Stimulated activated CD4-positive, alpha-beta T cell treated with anti-CD3 and anti-CD28 coated beads, Interleukin-2, amount 100 ng/mL, for 24 hours (primary cell): Measurements from ENCODE around the gene S100Z.
"Not testable (repeated sequence)": the region's sequence is repeated elsewhere in the genome, so short reads cannot be mapped to it uniquely, and the experiment has no call there.

Experiments
- DNase-seq, 2 donors: peaks; one replicate each; pipeline ENCODE4 v3.0.0-alpha.2; 2020

S100Z gene

GRCh38 chr5:76888733-76889300, 39.0 kb downstream of the S100Z start:
- no peak for DNase-seq

GRCh38 chr5:76893294-76893693, 43.5 kb downstream of the S100Z start:
- no peak for DNase-seq

GRCh38 chr5:76896196-76896595, 46.4 kb downstream of the S100Z start:
- DNase-seq, result no peak

- no peak for DNase-seq
Observed at GRCh38 chr5:76901522-76901921, 51.7 kb downstream of the S100Z start.

- no peak for DNase-seq
Observed at GRCh38 chr5:76908166-76908565, 58.4 kb downstream of the S100Z start.

GRCh38 chr5:76910344-76910933, 60.6 kb downstream of the S100Z start:
- not testable (repeated sequence) for DNase-seq

GRCh38 chr5:76914671-76915070, 64.9 kb downstream of the S100Z start:
- DNase-seq, result not testable (repeated sequence)

GRCh38 chr5:76918539-76918938, 68.7 kb downstream of the S100Z start:
- DNase-seq, result no peak

- no peak for DNase-seq
Observed at GRCh38 chr5:76920491-76920890, 70.7 kb downstream of the S100Z start.

- DNase-seq, result no peak
Observed at GRCh38 chr5:76926329-76927105, 76.7 kb downstream of the S100Z start.

GRCh38 chr5:76927961-76928360, 78.1 kb downstream of the S100Z start:
- DNase-seq, result no peak

- DNase-seq, result no peak
Observed at GRCh38 chr5:76930083-76930482, 80.3 kb downstream of the S100Z start.

GRCh38 chr5:76938177-76938576, 88.4 kb downstream of the S100Z start:
- DNase-seq, result no peak

GRCh38 chr5:76941000-76941399, 91.2 kb downstream of the S100Z start:
- no peak for DNase-seq

- DNase-seq, result no peak
Observed at GRCh38 chr5:76941442-76941841, 91.6 kb downstream of the S100Z start.

- DNase-seq, result no peak
Observed at GRCh38 chr5:76942581-76942980, 92.8 kb downstream of the S100Z start.

- DNase-seq, result no peak
Observed at GRCh38 chr5:76943006-76943405, 93.2 kb downstream of the S100Z start.

GRCh38 chr5:76944638-76945037, 94.8 kb downstream of the S100Z start:
- no peak for DNase-seq

- not testable (repeated sequence) for DNase-seq
Observed at GRCh38 chr5:76945238-76945637, 95.4 kb downstream of the S100Z start.

- no peak for DNase-seq
Observed at GRCh38 chr5:76946090-76946489, 96.3 kb downstream of the S100Z start.

- DNase-seq, result no peak
Observed at GRCh38 chr5:76947082-76947503, 97.3 kb downstream of the S100Z start.

GRCh38 chr5:76952795-76953536, 103.2 kb downstream of the S100Z start, which contains the start of gene CRHBP:
Gene CRHBP, plus strand, starts transcription at chr5:76953045. Its CDS starts 90 bp downstream, at chr5:76953135.
- DNase-seq, result no peak
